ENCODE data around the gene CALD1. TPM values are rescaled to one million over a fixed set of nuclear protein-coding genes. Genes with fewer than 3 reads are reported as not detected.

CALD1 gene
- total RNA-seq, 1 experiment from 2014 or later, result 47.9 TPM

DNA sequence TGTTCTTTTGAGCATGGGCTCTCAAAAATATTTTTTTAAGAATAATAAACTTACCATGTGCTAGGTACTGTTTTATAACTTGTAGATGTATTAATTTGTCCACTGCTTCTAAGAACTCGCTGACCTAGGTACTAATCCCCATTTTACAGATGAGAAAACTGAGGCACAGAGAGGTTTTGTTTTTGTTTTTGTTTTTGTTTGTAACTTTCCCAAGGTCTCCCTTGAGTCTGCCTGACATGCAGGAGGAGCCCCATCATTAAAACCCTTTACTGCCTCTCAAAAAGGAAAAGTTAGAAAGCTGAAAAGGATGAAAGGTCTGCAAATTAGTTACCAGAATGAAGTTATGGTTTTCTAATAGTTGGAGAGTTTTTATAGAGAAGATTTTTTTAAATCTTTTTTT lies 168.4 kb downstream of the CALD1 start:
- no peak for DNase-seq (ENCODE audit: low spot score)
- H3K27ac ChIP-seq (ENCODE audit: low read depth, low read length, poor library complexity, severe bottlenecking), result no peak overlapping the region
- intact Hi-C loops (cut with micrococcal nuclease; ENCODE audit: unreplicated experiment), result loop anchor here (2.0 kb wide), 1 partner anchor 311 kb away; no protein-coding TSS in a partner anchor

DNA sequence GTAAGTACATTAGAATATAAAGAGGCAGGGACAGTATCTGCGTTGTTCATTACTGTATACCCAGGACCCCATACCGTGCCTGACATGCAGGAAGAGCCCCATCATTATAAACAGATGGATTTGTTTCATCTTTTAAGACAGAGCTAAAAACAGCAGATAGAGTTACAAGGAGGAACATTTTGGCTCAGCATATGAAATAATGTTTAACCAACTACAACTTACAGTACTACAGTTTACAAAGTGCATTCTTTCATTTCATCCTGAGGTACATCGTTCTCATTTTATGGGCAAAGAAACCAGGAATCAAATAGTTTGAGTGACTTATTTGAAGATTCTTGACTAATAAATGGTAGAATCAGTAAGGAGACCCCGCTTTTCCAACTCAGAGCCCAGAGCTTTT lies 168.8 kb downstream of the CALD1 start:
- H3K4me3 ChIP-seq (ENCODE audit: low read depth, low read length, poor library complexity, severe bottlenecking), result no peak overlapping the region
- intact Hi-C loops (cut with micrococcal nuclease; ENCODE audit: unreplicated experiment), result loop anchor here (2.0 kb wide), 1 partner anchor 311 kb away; no protein-coding TSS in a partner anchor
- H3K27me3 ChIP-seq (replicated peaks; ENCODE audit: insufficient read depth, low read depth, low read length, poor library complexity), result no peaks in the 10 kb centered on the region
- CTCF ChIA-PET, result no interaction called here
- H3K4me1 ChIP-seq (ENCODE audit: insufficient read depth, low read length, poor library complexity, severe bottlenecking), result peaks cover 4% of the 10 kb centered on the region
- no TSS peak for BruUV-seq (replicated peaks)
- no peak overlapping the region for H3K27ac ChIP-seq (ENCODE audit: low read depth, low read length, poor library complexity, severe bottlenecking)
- POLR2A ChIA-PET (ENCODE audit: low non-redundant PET), result no interaction called here
- peak; percentile 21 for DNase-seq (ENCODE audit: low spot score)
- no peaks in the 10 kb centered on the region for H3K9me3 ChIP-seq (ENCODE audit: low read depth, low read length, poor library complexity, severe bottlenecking)
- peaks cover 20% of the 10 kb centered on the region for H3K36me3 ChIP-seq (ENCODE audit: insufficient read depth, low read length, poor library complexity, severe bottlenecking)
- no peak for TF ChIP-seq EZH2 (IDR thresholded peaks at IDR 0.05; ENCODE audit: borderline replicate concordance, low read depth, low read length, poor library complexity, severe bottlenecking)

More for the DNA sequence above, 168.4 kb downstream of the CALD1 start:
- Histone ChIP-seq H3K9me3 (ENCODE audit: low read depth, low read length, poor library complexity, severe bottlenecking) (no peaks in the 10 kb centered on the region), H3K4me1 (ENCODE audit: insufficient read depth, low read length, poor library complexity, severe bottlenecking) (peaks cover 4% of the 10 kb centered on the region), H3K36me3 (ENCODE audit: insufficient read depth, low read length, poor library complexity, severe bottlenecking) (peaks cover 20% of the 10 kb centered on the region), H3K27me3 (replicated peaks; ENCODE audit: insufficient read depth, low read depth, low read length, poor library complexity) (no peaks in the 10 kb centered on the region), H3K4me3 (ENCODE audit: low read depth, low read length, poor library complexity, severe bottlenecking) (no peak overlapping the region)
- TF ChIP-seq, protein P1, sequence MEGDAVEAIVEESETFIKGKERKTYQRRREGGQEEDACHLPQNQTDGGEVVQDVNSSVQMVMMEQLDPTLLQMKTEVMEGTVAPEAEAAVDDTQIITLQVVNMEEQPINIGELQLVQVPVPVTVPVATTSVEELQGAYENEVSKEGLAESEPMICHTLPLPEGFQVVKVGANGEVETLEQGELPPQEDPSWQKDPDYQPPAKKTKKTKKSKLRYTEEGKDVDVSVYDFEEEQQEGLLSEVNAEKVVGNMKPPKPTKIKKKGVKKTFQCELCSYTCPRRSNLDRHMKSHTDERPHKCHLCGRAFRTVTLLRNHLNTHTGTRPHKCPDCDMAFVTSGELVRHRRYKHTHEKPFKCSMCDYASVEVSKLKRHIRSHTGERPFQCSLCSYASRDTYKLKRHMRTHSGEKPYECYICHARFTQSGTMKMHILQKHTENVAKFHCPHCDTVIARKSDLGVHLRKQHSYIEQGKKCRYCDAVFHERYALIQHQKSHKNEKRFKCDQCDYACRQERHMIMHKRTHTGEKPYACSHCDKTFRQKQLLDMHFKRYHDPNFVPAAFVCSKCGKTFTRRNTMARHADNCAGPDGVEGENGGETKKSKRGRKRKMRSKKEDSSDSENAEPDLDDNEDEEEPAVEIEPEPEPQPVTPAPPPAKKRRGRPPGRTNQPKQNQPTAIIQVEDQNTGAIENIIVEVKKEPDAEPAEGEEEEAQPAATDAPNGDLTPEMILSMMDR (conservative IDR thresholded peaks at IDR 0.05; ENCODE audit: low read depth, low read length), result no peak
- ChIA-PET POLR2A (ENCODE audit: low non-redundant PET) (no interaction called here), CTCF (no interaction called here)
- BruUV-seq (replicated peaks), result no TSS peak

DNA sequence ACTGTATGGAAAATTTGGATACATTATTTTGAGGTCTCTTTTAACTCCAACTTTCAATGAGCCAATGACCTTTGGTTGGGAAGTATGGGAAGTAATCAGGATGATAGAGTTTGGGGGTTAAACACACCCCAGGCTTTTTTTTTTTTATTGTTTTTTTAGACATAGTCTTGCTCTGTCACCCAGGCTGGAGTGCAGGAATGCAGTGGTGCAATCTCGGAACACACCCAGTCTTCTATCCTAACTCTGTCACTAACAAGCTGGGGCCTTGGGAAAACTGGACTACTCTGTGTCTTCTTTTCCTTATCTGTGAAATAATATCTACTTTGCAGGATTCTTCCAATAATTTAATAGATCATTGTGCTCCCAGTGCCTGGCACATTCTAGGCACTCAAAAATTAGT lies 169.3 kb downstream of the CALD1 start:
- Histone ChIP-seq H3K27me3 (replicated peaks; ENCODE audit: insufficient read depth, low read depth, low read length, poor library complexity) (no peaks in the 10 kb centered on the region), H3K27ac (ENCODE audit: low read depth, low read length, poor library complexity, severe bottlenecking) (no peak overlapping the region), H3K4me3 (ENCODE audit: low read depth, low read length, poor library complexity, severe bottlenecking) (no peak overlapping the region), H3K9me3 (ENCODE audit: low read depth, low read length, poor library complexity, severe bottlenecking) (no peaks in the 10 kb centered on the region), H3K36me3 (ENCODE audit: insufficient read depth, low read length, poor library complexity, severe bottlenecking) (peaks cover 20% of the 10 kb centered on the region), H3K4me1 (ENCODE audit: insufficient read depth, low read length, poor library complexity, severe bottlenecking) (peaks cover 4% of the 10 kb centered on the region)
- POLR2A ChIA-PET (ENCODE audit: low non-redundant PET), result no interaction called here
- no TSS peak for BruUV-seq (replicated peaks)
- DNase-seq (ENCODE audit: low spot score), result no peak
- intact Hi-C loops (cut with micrococcal nuclease; ENCODE audit: unreplicated experiment), result loop anchor here (2.0 kb wide), 1 partner anchor 312 kb away; no protein-coding TSS in a partner anchor
- TF ChIP-seq EZH2 (IDR thresholded peaks at IDR 0.05; ENCODE audit: borderline replicate concordance, low read depth, low read length, poor library complexity, severe bottlenecking), result no peak
- TF ChIP-seq, protein P1 (conservative IDR thresholded peaks at IDR 0.05; ENCODE audit: low read depth, low read length), result no peak
- CTCF ChIA-PET, result no interaction called here

DNA sequence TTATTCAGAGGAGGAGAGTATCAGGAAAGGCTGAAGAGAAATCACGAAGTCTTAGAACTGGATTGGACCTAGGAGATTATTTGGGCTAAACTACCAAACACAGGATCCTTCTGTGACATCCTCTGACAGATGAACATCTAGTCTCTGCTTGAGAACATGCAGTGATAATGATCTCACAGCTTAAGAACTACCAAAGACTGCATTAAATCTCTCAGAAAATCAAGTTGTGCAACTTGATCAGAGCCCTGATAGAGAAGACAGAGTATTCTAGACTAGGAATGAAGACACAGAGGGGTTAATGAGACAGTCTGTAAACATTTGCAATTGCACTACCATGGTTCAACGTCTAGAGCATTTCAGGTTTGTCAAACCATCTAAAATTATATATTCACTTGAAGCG lies 169.7 kb downstream of the CALD1 start:
- ChIA-PET POLR2A (ENCODE audit: low non-redundant PET) (no interaction called here), CTCF (no interaction called here)
- peaks cover 20% of the 10 kb centered on the region for H3K36me3 ChIP-seq (ENCODE audit: insufficient read depth, low read length, poor library complexity, severe bottlenecking)
- TF ChIP-seq, protein P1 (conservative IDR thresholded peaks at IDR 0.05; ENCODE audit: low read depth, low read length), result no peak
- no peak for TF ChIP-seq EZH2 (IDR thresholded peaks at IDR 0.05; ENCODE audit: borderline replicate concordance, low read depth, low read length, poor library complexity, severe bottlenecking)
- no peak overlapping the region for H3K4me3 ChIP-seq (ENCODE audit: low read depth, low read length, poor library complexity, severe bottlenecking)
- no peak for DNase-seq (ENCODE audit: low spot score)
- BruUV-seq (replicated peaks), result no TSS peak
- intact Hi-C loops (cut with micrococcal nuclease; ENCODE audit: unreplicated experiment), result loop anchor here (2.0 kb wide), 1 partner anchor 312 kb away; no protein-coding TSS in a partner anchor
- H3K27me3 ChIP-seq (replicated peaks; ENCODE audit: insufficient read depth, low read depth, low read length, poor library complexity), result no peaks in the 10 kb centered on the region
- H3K9me3 ChIP-seq (ENCODE audit: low read depth, low read length, poor library complexity, severe bottlenecking), result no peaks in the 10 kb centered on the region
- no peak overlapping the region for H3K27ac ChIP-seq (ENCODE audit: low read depth, low read length, poor library complexity, severe bottlenecking)
- H3K4me1 ChIP-seq (ENCODE audit: insufficient read depth, low read length, poor library complexity, severe bottlenecking), result peaks cover 4% of the 10 kb centered on the region
